K562 (cell line): ENCODE measurements around the gene SH3PXD2B. TPM values are rescaled to one million over a fixed set of nuclear protein-coding genes. Genes with fewer than 3 reads are reported as not detected.

Experiments used
- ATAC-seq: fragments of 200-7000 bp; cut with Tn5 transposase; 3 replicates; pipeline ENCODE4 v1.9.1; 2020; ENCODE audit warnings: moderate library complexity
- BruUV-seq: library from RNA; stranded (reverse); fragments of 400-500 nt; replicated peaks from 2 replicates; lab custom pipeline; 2021; lab: Mats Ljungman, UMichigan
- CTCF ChIA-PET: fragments of 300-600 bp; formaldehyde crosslinking; extraction: SDS; loops from one replicate; lab custom pipeline; 2021; ENCODE audit warnings: low intra/inter-chr PET ratio; lab: Yijun Ruan, JAX
- POLR2A ChIA-PET: fragments of 300-600, 350-650 bp; sonication (Branson Sonifier 250); formaldehyde crosslinking; extraction: SDS; loops from one replicate; lab custom pipeline; 2021; ENCODE audit warnings: antibody characterized with exemption, inconsistent platforms; lab: Yijun Ruan, JAX
- DNase-seq, 4 experiments: peaks; one replicate each; pipeline versions ENCODE4 v3.0.0 to v3.0.0-alpha.2; 2011 to 2018; ENCODE audit warnings: low spot score in 3 of 4, mixed read lengths in 3 of 4; ENCODE audit errors: extremely low read depth in 1 of 4
- FAIRE-seq: peaks from 2 replicates; lab custom pipeline; 2011; peaks lifted over from hg19 to GRCh38; lab: Jason Lieb, UNC
- H2AFZ ChIP-seq: 2 replicates; pipeline ENCODE4 v1.6.0; 2011; ENCODE audit warnings: low read depth, low read length, control low read depth, inconsistent platforms
- H3K27ac ChIP-seq: fragments of 200-600 bp; 3 replicates; pipeline ENCODE4 v1.8.0; 2011; ENCODE audit warnings: low read depth, mild to moderate bottlenecking, control low read depth, inconsistent platforms, low read length, moderate library complexity, mixed read lengths; ENCODE audit errors: extremely low read depth
- H3K27me3 ChIP-seq, 2 experiments: fragments of 300-600 bp in 1 of 2; 2 replicates in 1 of 2; 3 replicates in 1 of 2; pipeline versions ENCODE4 v1.6.0 to v1.8.0; 2011; ENCODE audit warnings: inconsistent platforms in 2 of 2, low read length in 2 of 2, mild to moderate bottlenecking in 1 of 2, mixed read lengths in 1 of 2, moderate library complexity in 1 of 2; ENCODE audit not compliant: control insufficient read depth in 2 of 2, insufficient read depth in 2 of 2
- H3K36me3 ChIP-seq: fragments of 300-600 bp; 3 replicates; pipeline ENCODE4 v1.8.0; 2011; ENCODE audit warnings: mild to moderate bottlenecking, low read length, inconsistent platforms; ENCODE audit not compliant: control insufficient read depth, insufficient read depth
- H3K4me1 ChIP-seq, 2 experiments: fragments of 200-600 bp in 1 of 2; replicated peaks in 1 of 2; 2 replicates in 1 of 2; 3 replicates in 1 of 2; pipeline versions ENCODE4 v1.5.1 to v1.8.0; 2011; ENCODE audit warnings: inconsistent platforms in 2 of 2, low read length in 2 of 2, mild to moderate bottlenecking in 1 of 2, mixed read lengths in 1 of 2, moderate library complexity in 1 of 2; ENCODE audit not compliant: control insufficient read depth in 2 of 2, insufficient read depth in 2 of 2
- H3K4me2 ChIP-seq: 2 replicates; pipeline ENCODE4 v1.6.1; 2011; ENCODE audit warnings: low read length, control low read depth, inconsistent platforms, mixed read lengths; ENCODE audit not compliant: insufficient read depth
- H3K4me3 ChIP-seq: fragments of 200-600 bp; sonication (generic), shearing (Covaris generic); 2 replicates; pipeline ENCODE4 v1.5.1; 2016; ENCODE audit warnings: control low read depth, inconsistent platforms
- H3K79me2 ChIP-seq: fragments of 200-600 bp; 3 replicates; pipeline ENCODE4 v1.8.0; 2011; ENCODE audit warnings: low read length, inconsistent platforms; ENCODE audit not compliant: control insufficient read depth, insufficient read depth
- H3K9ac ChIP-seq, 2 experiments: 2 replicates each; pipeline versions ENCODE4 v1.6.0 to v1.6.1; 2011; ENCODE audit warnings: low read depth in 2 of 2, low read length in 2 of 2, control low read depth in 1 of 2, inconsistent platforms in 1 of 2, mild to moderate bottlenecking in 1 of 2, mixed read lengths in 1 of 2; ENCODE audit not compliant: insufficient read depth in 1 of 2
- H3K9me1 ChIP-seq: one replicate; pipeline ENCODE4 v1.6.0; 2011; ENCODE audit warnings: inconsistent platforms, mild to moderate bottlenecking, low read length, moderate library complexity; ENCODE audit not compliant: control insufficient read depth, insufficient read depth
- H3K9me3 ChIP-seq: replicated peaks from 2 replicates; pipeline ENCODE4 v1.5.1; 2011; ENCODE audit warnings: low read depth, low read length, inconsistent platforms; ENCODE audit not compliant: control insufficient read depth, insufficient read depth
- H4K20me1 ChIP-seq: replicated peaks from 2 replicates; pipeline ENCODE4 v1.6.1; 2011; ENCODE audit warnings: low read length, inconsistent platforms, mixed read lengths; ENCODE audit not compliant: control insufficient read depth, insufficient read depth
- ATF4 ChIP-seq: fragments of 450-650 bp; formaldehyde crosslinking; IDR thresholded peaks from 2 replicates; pipeline ENCODE4 v1.4.0; 2022; ENCODE audit warnings: mild to moderate bottlenecking, moderate library complexity
- BRD9 ChIP-seq: fragments of 450-650 bp; IDR thresholded peaks from 2 replicates; pipeline ENCODE4 v1.6.1; 2018; ENCODE audit warnings: low read depth; ENCODE audit not compliant: partially characterized antibody
- DIDO1 ChIP-seq: fragments of 450-650 bp; IDR thresholded peaks from 2 replicates; pipeline ENCODE4 v1.6.1; 2016; ENCODE audit warnings: low read depth, missing biosample characterization, missing genetic modification characterization
- E2F3 ChIP-seq: fragments of 250-450 bp; sonication (Bioruptor Pico); IDR thresholded peaks from 2 replicates; pipeline ENCODE4 v1.4.0; 2020; ENCODE audit warnings: mild to moderate bottlenecking
- EGR1 ChIP-seq: fragments of 450-650 bp; conservative IDR thresholded peaks from 2 replicates; pipeline ENCODE4 v1.6.1; 2017; ENCODE audit warnings: mild to moderate bottlenecking
- HOMEZ ChIP-seq: fragments of 250-450 bp; sonication (Bioruptor Pico); IDR thresholded peaks from 2 replicates; pipeline ENCODE4 v1.4.0; 2020; ENCODE audit warnings: mild to moderate bottlenecking, moderate library complexity
- MXI1 ChIP-seq: IDR thresholded peaks from 2 replicates; pipeline ENCODE4 v1.6.1; 2011; ENCODE audit warnings: low read depth, mild to moderate bottlenecking, improper control_type of control experiment, low read length
- NKRF ChIP-seq: fragments of 450-650 bp; IDR thresholded peaks from 2 replicates; pipeline ENCODE4 v1.6.1; 2016; ENCODE audit warnings: borderline replicate concordance
- PHF8 ChIP-seq: fragments of 200-600 bp; sonication (generic); IDR thresholded peaks from 2 replicates; pipeline ENCODE4 v1.6.1; 2012; ENCODE audit warnings: mixed run types, mild to moderate bottlenecking, inconsistent platforms, low read length, moderate library complexity, borderline replicate concordance
- ZHX1 ChIP-seq: fragments of 150-350 bp; conservative IDR thresholded peaks from 2 replicates; pipeline ENCODE4 v1.6.1; 2014; ENCODE audit warnings: low read length
- ZNF551 ChIP-seq: fragments of 250-450 bp; sonication (Bioruptor Pico); IDR thresholded peaks from 2 replicates; pipeline ENCODE4 v1.5.0; 2021; ENCODE audit warnings: mild to moderate bottlenecking, moderate library complexity
- WGBS: fragments of 100-300 bp; shearing (Covaris generic); methylation state at CpG from one replicate; pipeline ENCODE4 v1.1.6; 2016; ENCODE audit warnings: low coverage, mixed read lengths; ENCODE audit not compliant: insufficient coverage; ENCODE audit errors: missing lambda C conversion rate; 5-methylcytosine and 5-hydroxymethylcytosine counted together
- in situ Hi-C: fragments of 300-500 bp; cut with MboI; formaldehyde crosslinking; loops from 4 replicates; pipeline ENCODE4 v1.15.0; 2018; ENCODE audit warnings: inconsistent platforms, mixed read lengths
- intact Hi-C: fragments of 100-400 bp; cut with micrococcal nuclease; formaldehyde crosslinking; loops from 2 replicates; pipeline ENCODE4 v1.14.2; 2022
- polyA plus RNA-seq, 8 experiments: library from polyadenylated mRNA; depleted of rRNA in 4 of 8; stranded (reverse) in 5 of 8; unstranded in 3 of 8; fragments of >200 nt; fragmentation: Nextera tagmentation in 2 of 8; fragmentation: Illumina TruSeq in 1 of 8; extraction: Ambion mirVana in 2 of 8; extraction: Trizol in 1 of 8; gene quantifications; 2 replicates each; pipeline versions ENCODE4 v1.2.1 to v1.2.3, GENCODE V29; 2011 to 2014; ENCODE audit warnings: inconsistent platforms in 1 of 8, missing spikeins in 1 of 8
- total RNA-seq, 7 experiments: library from RNA; depleted of rRNA in 6 of 7; stranded (reverse); fragments of >200 nt in 6 of 7; fragmentation: Illumina TruSeq in 2 of 7; extraction: Trizol in 2 of 7; gene quantifications; 2 replicates each; pipeline versions ENCODE4 v1.2.1 to v1.2.3, GENCODE V29; 2011 to 2021; ENCODE audit warnings: low replicate concordance in 1 of 7
- TF ChIP-seq, protein P1 (sequence below): sonication (generic); IDR thresholded peaks from 2 replicates; pipeline ENCODE4 v1.6.1; 2016
- TF ChIP-seq, protein P2 (sequence below): fragments of 250-450 bp; sonication (Bioruptor Pico); IDR thresholded peaks from 2 replicates; pipeline ENCODE4 v1.4.0; 2020; ENCODE audit warnings: mild to moderate bottlenecking

Gene SH3PXD2B
- total and polyA plus RNA-seq, 9 of the 15 experiments (the other 6 are each of a cell fraction or from before 2014, with no cell fraction given), result 0.04 to 0.66 (median 0.19) TPM

DNA sequence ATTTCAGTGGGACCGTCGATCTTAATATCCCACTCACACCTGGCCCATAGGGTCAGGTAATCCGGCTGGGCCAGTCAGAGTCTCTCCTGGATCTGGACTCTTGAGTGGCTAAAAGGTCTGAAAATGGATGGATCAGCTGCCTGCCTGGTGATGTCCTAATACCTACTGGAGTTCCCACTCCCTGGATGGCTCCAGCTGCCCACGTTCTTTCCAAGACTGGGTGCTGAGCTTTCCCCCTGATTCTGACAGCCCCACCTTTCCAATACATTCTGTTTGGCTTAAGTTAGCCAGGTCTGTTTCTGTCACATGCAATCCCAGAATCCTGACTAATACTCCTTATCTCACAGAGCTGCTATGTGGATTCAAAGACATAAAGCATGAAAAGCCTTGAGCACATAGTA lies 10.2 kb downstream of the SH3PXD2B start:
- CTCF ChIA-PET, result no interaction called here
- 10% methylated on average over 4 of the region's 4 CpGs for WGBS
- Histone ChIP-seq H3K9me3 (no peaks in the 10 kb centered on the region), H4K20me1 (peaks cover 3% of the 10 kb centered on the region; the same call in 1 of the 2 replicates), H3K4me2 (no peak overlapping the region), H3K9me1 (no peaks in the 10 kb centered on the region), H3K9ac (no peak overlapping the region), H3K79me2 (no peaks in the 10 kb centered on the region), H3K27me3 (peaks cover 16 to 69% of the 10 kb centered on the region in 2 experiments; a peak in 3 of 5 replicates), H2AFZ (no peak overlapping the region), H3K4me3 (no peak overlapping the region), H3K4me1 (peaks cover 8 to 10% of the 10 kb centered on the region in 2 experiments), H3K27ac (no peak overlapping the region), H3K36me3 (no peaks in the 10 kb centered on the region)
- intact Hi-C loops, result no loop called here
- no TSS peak for BruUV-seq
- POLR2A ChIA-PET, result interaction anchor here (0.9 to 1.2 kb wide), 2 partner anchors 18 to 133 kb away, joined by 4 read pairs; no protein-coding TSS in a partner anchor
- no peak for DNase-seq
- FAIRE-seq, result no peak
- ATAC-seq, result no peak
- in situ Hi-C loops, result no loop called here
- no peak for TF ChIP-seq ZHX1
- TF ChIP-seq, protein P1, sequence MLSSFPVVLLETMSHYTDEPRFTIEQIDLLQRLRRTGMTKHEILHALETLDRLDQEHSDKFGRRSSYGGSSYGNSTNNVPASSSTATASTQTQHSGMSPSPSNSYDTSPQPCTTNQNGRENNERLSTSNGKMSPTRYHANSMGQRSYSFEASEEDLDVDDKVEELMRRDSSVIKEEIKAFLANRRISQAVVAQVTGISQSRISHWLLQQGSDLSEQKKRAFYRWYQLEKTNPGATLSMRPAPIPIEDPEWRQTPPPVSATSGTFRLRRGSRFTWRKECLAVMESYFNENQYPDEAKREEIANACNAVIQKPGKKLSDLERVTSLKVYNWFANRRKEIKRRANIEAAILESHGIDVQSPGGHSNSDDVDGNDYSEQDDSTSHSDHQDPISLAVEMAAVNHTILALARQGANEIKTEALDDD, result no peak
- no peak for TF ChIP-seq DIDO1
- TF ChIP-seq PHF8, result no peak
- TF ChIP-seq EGR1, result no peak
- no peak for TF ChIP-seq MXI1
- no peak for TF ChIP-seq NKRF
- TF ChIP-seq HOMEZ, result no peak
- no peak for TF ChIP-seq BRD9
- no peak for TF ChIP-seq ZNF551
- TF ChIP-seq ATF4, result no peak
- no peak for TF ChIP-seq E2F3
- TF ChIP-seq, protein P2, sequence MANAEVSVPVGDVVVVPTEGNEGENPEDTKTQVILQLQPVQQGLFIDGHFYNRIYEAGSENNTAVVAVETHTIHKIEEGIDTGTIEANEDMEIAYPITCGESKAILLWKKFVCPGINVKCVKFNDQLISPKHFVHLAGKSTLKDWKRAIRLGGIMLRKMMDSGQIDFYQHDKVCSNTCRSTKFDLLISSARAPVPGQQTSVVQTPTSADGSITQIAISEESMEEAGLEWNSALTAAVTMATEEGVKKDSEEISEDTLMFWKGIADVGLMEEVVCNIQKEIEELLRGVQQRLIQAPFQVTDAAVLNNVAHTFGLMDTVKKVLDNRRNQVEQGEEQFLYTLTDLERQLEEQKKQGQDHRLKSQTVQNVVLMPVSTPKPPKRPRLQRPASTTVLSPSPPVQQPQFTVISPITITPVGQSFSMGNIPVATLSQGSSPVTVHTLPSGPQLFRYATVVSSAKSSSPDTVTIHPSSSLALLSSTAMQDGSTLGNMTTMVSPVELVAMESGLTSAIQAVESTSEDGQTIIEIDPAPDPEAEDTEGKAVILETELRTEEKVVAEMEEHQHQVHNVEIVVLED (CRISPR knock-in tag), result no peak
